Activated CD8-positive, alpha-beta T cell treated with anti-CD3 and anti-CD28 coated beads, Interleukin-2, amount 10 ng/mL, durations not matched to agents 7 days and 5 days (primary cell): ENCODE data around the gene TCN1. TPM values are rescaled to one million over a fixed set of nuclear protein-coding genes. Genes with fewer than 3 reads are reported as not detected.

Source experiments
- ATAC-seq: fragments of 150-1000 bp; cut with Tn5 transposase; one replicate; pipeline ENCODE4 v1.10.0; 2021; ENCODE audit warnings: moderate library complexity
- CTCF ChIA-PET: fragments of 350-600 bp; sonication (Branson Sonifier 250); formaldehyde crosslinking; loops from one replicate; lab custom pipeline; 2021; ENCODE audit warnings: antibody characterized with exemption; lab: Charles Lee
- POLR2A ChIA-PET: fragments of 350-600 bp; sonication (Branson Sonifier 250); formaldehyde crosslinking; loops from one replicate; lab custom pipeline; 2021; ENCODE audit warnings: antibody characterized with exemption; lab: Charles Lee
- DNase-seq: peaks from one replicate; pipeline ENCODE4 v3.0.0-alpha.2; 2020
- H3K27ac Mint-ChIP-seq: one replicate; pipeline ENCODE4 v1.8.0; 2021; ENCODE audit warnings: mild to moderate bottlenecking, mixed read lengths
- H3K27me3 Mint-ChIP-seq: one replicate; pipeline ENCODE4 v1.8.0; 2021; ENCODE audit warnings: low read depth, mixed read lengths
- H3K36me3 Mint-ChIP-seq: one replicate; pipeline ENCODE4 v1.8.0; 2021; ENCODE audit warnings: low read depth, mixed read lengths
- H3K4me1 Mint-ChIP-seq: one replicate; pipeline ENCODE4 v1.8.0; 2021; ENCODE audit warnings: low read depth, mixed read lengths
- H3K4me3 Mint-ChIP-seq: one replicate; pipeline ENCODE4 v1.8.0; 2021; ENCODE audit warnings: mild to moderate bottlenecking, mixed read lengths
- H3K9me3 Mint-ChIP-seq: one replicate; pipeline ENCODE4 v1.8.0; 2022; ENCODE audit warnings: mixed read lengths; ENCODE audit not compliant: insufficient read depth
- total RNA-seq, 2 experiments: library from RNA; stranded (reverse); gene quantifications; one replicate each; pipeline ENCODE4 v1.2.3, GENCODE V29; 2021

The TCN1 gene
- total RNA-seq, 2 experiments from 2014 or later: not detected

DNA sequence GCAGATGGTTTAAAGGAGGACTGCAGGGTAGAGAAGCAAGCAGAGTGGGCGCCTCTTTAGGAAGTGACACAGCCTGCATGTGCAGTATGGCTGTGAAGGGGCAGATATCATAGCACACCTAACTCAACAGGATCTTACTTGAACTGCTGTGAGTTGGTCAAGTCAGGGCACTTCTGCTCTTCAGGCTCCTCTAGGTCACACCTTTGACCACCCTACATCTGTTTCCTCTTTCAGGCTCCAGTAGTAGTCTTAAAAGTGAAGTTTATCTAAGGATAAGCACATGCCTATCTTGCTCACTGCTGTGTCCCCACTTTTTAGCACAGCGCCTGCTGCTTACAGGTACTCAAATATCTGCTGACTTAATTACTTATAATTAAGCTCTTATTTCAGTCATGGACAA is 62.2 kb downstream of the TCN1 start:
- no peak for ATAC-seq
- CTCF ChIA-PET: interaction anchor here (2.8 kb wide), 1 partner anchor 51 kb away, joined by 21 read pairs; no protein-coding TSS in a partner anchor
- POLR2A ChIA-PET: interaction anchor here (0.8 kb wide), 1 partner anchor 135 kb away, joined by 3 read pairs; the partner anchor contains the start of gene PATL1
- no peak for DNase-seq
- no peaks in the 10 kb centered on the region for H3K27me3 Mint-ChIP-seq
- no peak overlapping the region for H3K4me3 Mint-ChIP-seq
- peaks cover 69% of the 10 kb centered on the region for H3K36me3 Mint-ChIP-seq
- peaks cover 40% of the 10 kb centered on the region for H3K4me1 Mint-ChIP-seq
- no peaks in the 10 kb centered on the region for H3K9me3 Mint-ChIP-seq
- H3K27ac Mint-ChIP-seq: no peak overlapping the region

Other genes starting within 250 kb of the TCN1 start
- 10 to 100 TPM; 47.8 to 49.9 TPM for gene PATL1, start 197.4 kb downstream of the TCN1 start, total RNA-seq
- not detected for gene OR10V1, start 152.6 kb downstream of the TCN1 start, total RNA-seq
- 100 to 1,000 TPM; 101 to 105 TPM for gene STX3, start 111.1 kb downstream of the TCN1 start, total RNA-seq
- 10 to 100 TPM; 85.7 to 86.0 TPM for gene MRPL16, start 55.7 kb downstream of the TCN1 start, total RNA-seq
- gene CBLIF, start 21.0 kb downstream of the TCN1 start, total RNA-seq: not detected
- under 1 TPM in 1 of 2 experiments, not detected in 1; 0.29 TPM for gene OOSP3, start 12.3 kb upstream of the TCN1 start, total RNA-seq
- gene OOSP1, start 71.9 kb upstream of the TCN1 start, total RNA-seq: not detected
- gene OOSP4A, start 97.5 kb upstream of the TCN1 start, total RNA-seq: not detected
- gene OOSP4B, start 150.7 kb upstream of the TCN1 start, total RNA-seq: not detected
- not detected for gene OOSP2, start 173.9 kb upstream of the TCN1 start, total RNA-seq
- gene MS4A3, start 190.2 kb upstream of the TCN1 start, total RNA-seq: not detected
- gene MS4A2, start 222.2 kb upstream of the TCN1 start, total RNA-seq: not detected